Spleen (tissue), 11 donors: ENCODE results near the gene PRKG1. TPM values are rescaled to one million over a fixed set of nuclear protein-coding genes. Genes with fewer than 3 reads are reported as not detected.
A peak's percentile ranks its signal among the peaks of the same experiment; 100 is the strongest.

Experiments
- DNase-seq: peaks from one replicate; pipeline ENCODE4 v3.0.0-alpha.2; 2020
- H3K27ac ChIP-seq, 8 donors: fragments of 200-600 bp; sonication (generic) in 7 of 8; 1 replicate in 4 of 8; 2 replicates in 4 of 8; pipeline versions ENCODE4 v1.5.0 to v1.8.0; 2016 to 2021; ENCODE audit warnings: inconsistent platforms in 4 of 8, mild to moderate bottlenecking in 4 of 8, moderate library complexity in 1 of 8
- H3K27me3 ChIP-seq, 7 donors: fragments of 200-600 bp; sonication (generic) in 6 of 7; replicated peaks in 1 of 7; 1 replicate in 4 of 7; 2 replicates in 3 of 7; pipeline versions ENCODE4 v1.5.0 to v1.8.0; 2016 to 2021; ENCODE audit warnings: inconsistent platforms in 3 of 7, mild to moderate bottlenecking in 1 of 7
- H3K36me3 ChIP-seq, 6 donors: fragments of 200-600 bp; sonication (generic) in 5 of 6; 1 replicate in 4 of 6; 2 replicates in 2 of 6; pipeline versions ENCODE4 v1.5.0 to v1.8.0; 2016 to 2021; ENCODE audit warnings: inconsistent platforms in 2 of 6
- H3K4me1 ChIP-seq, 6 donors: fragments of 200-600 bp; sonication (generic) in 5 of 6; 1 replicate in 3 of 6; 2 replicates in 3 of 6; pipeline versions ENCODE4 v1.5.0 to v1.8.0; 2016 to 2021; ENCODE audit warnings: inconsistent platforms in 3 of 6
- H3K4me3 ChIP-seq, 8 donors: fragments of 200-600 bp; sonication (generic) in 7 of 8; 1 replicate in 4 of 8; 2 replicates in 4 of 8; pipeline versions ENCODE4 v1.5.0 to v1.8.0; 2016 to 2021; ENCODE audit warnings: inconsistent platforms in 4 of 8, mild to moderate bottlenecking in 4 of 8, moderate library complexity in 2 of 8
- H3K9me3 ChIP-seq, 8 donors: fragments of 200-600 bp; sonication (generic) in 7 of 8; 1 replicate in 4 of 8; 2 replicates in 4 of 8; pipeline versions ENCODE4 v1.5.0 to v1.8.0; 2016 to 2021; ENCODE audit warnings: inconsistent platforms in 4 of 8
- POLR2A ChIP-seq, 3 donors: fragments of 450-650 bp; IDR thresholded peaks; one replicate each; pipeline ENCODE4 v1.5.1; 2017; ENCODE audit warnings: antibody characterized with exemption in 3 of 3, mild to moderate bottlenecking in 1 of 3
- POLR2AphosphoS5 ChIP-seq, 3 donors: sonication (generic); formaldehyde crosslinking; IDR thresholded peaks; one replicate each; pipeline ENCODE4 v1.5.1; 2017; ENCODE audit warnings: antibody characterized with exemption in 3 of 3
- WGBS, 5 donors: extraction: QIAGEN DNeasy Blood & Tissue Kit in 3 of 5; methylation state at CpG; one replicate each; pipeline versions ENCODE4 v1.1.5 to v1.1.7; 2013 to 2018; 5-methylcytosine and 5-hydroxymethylcytosine counted together
- intact Hi-C: fragments of 100-400 bp; cut with DNase I; formaldehyde crosslinking; loops from one replicate; pipeline ENCODE4 v1.15.0; 2023; ENCODE audit warnings: low total_unique reads
- polyA plus RNA-seq, 3 donors: library from polyadenylated mRNA; stranded (reverse); fragments of 200-250 nt; gene quantifications; one replicate each; pipeline ENCODE4 v1.2.1, GENCODE V29; 2013
- total RNA-seq, 7 donors: library from RNA; depleted of rRNA in 3 of 7; stranded (reverse); fragments of >200 nt in 3 of 7; fragmentation: NEBNext Ultra II Directional in 4 of 7; extraction: Animal tissue kit (Norgen Biotek cat#: 25700) in 4 of 7; gene quantifications; one replicate each; pipeline versions ENCODE4 v1.1.0 to v1.2.1, GENCODE V29; 2016 to 2021
- TF ChIP-seq, protein P1 (sequence below), 11 experiments: fragments of 200-600 bp in 7 of 11; fragments of 450-650 bp in 4 of 11; sonication (generic) in 4 of 11; IDR thresholded peaks in 8 of 11; conservative IDR thresholded peaks in 3 of 11; 1 replicate in 7 of 11; 2 replicates in 4 of 11; pipeline versions ENCODE4 v1.4.0 to v1.8.0; 2016 to 2021; ENCODE audit warnings: antibody characterized with exemption in 11 of 11, inconsistent platforms in 4 of 11, mild to moderate bottlenecking in 1 of 11
- donor health status: healthy with polysubstance abuse.
- donor health status: DM: no; HTN: no; CAD: no; lungs with moderate emphysema.
- donor health status: DM: no; HTN: no; CAD: no.
- donor health status: Bipolar disorder and iron deficiency.
- donor health status: healthy.
- donor health status: DM: no; HTN: no; CAD: no.
- donor health status: DM: yes; HTN: yes; CAD: no.

Gene PRKG1
- total and polyA plus RNA-seq, 10 donors, result 0.65 to 10.5 (median 7.2) TPM

DNA sequence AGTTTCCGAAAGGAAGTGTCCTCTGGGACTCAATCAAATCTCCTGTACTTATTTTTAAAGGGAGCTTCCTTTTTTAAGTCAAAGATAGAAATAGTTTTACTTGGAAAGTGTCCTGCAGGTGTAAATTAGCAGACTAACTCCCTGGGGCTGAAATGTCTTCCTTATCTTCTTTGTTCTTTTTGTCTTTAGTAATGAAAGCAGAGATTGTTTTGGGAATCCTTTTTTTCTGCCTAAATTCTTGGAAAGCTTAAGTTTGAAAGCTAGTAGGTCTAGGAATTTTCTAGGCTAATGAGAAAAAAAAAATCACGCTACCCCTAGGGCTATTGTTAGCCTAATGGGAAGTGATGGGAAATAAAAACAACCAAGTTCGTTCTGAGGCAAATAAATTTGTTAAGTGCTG, 764.2 kb downstream of the PRKG1 start:
- intact Hi-C loops, result no loop called here
- TF ChIP-seq POLR2AphosphoS5 (IDR thresholded peaks at IDR 0.05) (no peak), POLR2A (IDR thresholded peaks at IDR 0.05) (no peak)
- TF ChIP-seq, protein P1, sequence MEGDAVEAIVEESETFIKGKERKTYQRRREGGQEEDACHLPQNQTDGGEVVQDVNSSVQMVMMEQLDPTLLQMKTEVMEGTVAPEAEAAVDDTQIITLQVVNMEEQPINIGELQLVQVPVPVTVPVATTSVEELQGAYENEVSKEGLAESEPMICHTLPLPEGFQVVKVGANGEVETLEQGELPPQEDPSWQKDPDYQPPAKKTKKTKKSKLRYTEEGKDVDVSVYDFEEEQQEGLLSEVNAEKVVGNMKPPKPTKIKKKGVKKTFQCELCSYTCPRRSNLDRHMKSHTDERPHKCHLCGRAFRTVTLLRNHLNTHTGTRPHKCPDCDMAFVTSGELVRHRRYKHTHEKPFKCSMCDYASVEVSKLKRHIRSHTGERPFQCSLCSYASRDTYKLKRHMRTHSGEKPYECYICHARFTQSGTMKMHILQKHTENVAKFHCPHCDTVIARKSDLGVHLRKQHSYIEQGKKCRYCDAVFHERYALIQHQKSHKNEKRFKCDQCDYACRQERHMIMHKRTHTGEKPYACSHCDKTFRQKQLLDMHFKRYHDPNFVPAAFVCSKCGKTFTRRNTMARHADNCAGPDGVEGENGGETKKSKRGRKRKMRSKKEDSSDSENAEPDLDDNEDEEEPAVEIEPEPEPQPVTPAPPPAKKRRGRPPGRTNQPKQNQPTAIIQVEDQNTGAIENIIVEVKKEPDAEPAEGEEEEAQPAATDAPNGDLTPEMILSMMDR (IDR thresholded peaks at IDR 0.05 in 8 of 11, conservative IDR thresholded peaks at IDR 0.05 in 3 of 11), result no peak
- no peak for DNase-seq

DNA sequence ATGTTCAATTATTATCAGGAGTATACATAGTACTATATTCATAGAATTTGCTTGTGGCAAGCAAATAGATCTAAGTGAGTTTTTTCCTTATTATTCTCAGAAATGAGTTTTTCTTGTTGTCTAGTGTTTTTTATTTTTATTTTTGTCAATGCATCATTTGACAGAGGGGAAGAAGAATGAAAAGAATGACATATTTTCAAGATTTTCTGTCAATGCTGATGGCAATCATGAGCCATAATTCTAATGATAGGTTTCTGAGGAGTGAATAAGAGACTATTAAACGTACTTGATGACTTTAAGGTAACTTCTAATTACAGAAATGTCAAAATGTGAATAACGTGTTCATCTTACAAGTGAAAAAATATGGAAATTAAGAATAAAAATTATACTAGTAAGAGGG, 769.7 kb downstream of the PRKG1 start:
- Histone ChIP-seq H3K27ac (no peak overlapping the region), H3K4me3 (no peak overlapping the region), H3K4me1 (peaks cover 0 to 3% (median 0%) of the 10 kb centered on the region in 6 donors), H3K9me3 (no peaks in the 10 kb centered on the region), H3K36me3 (no peaks in the 10 kb centered on the region), H3K27me3 (no peaks in the 10 kb centered on the region)
- TF ChIP-seq, protein P1 (IDR thresholded peaks at IDR 0.05 in 8 of 11, conservative IDR thresholded peaks at IDR 0.05 in 3 of 11), result no peak
- TF ChIP-seq POLR2A (IDR thresholded peaks at IDR 0.05) (no peak), POLR2AphosphoS5 (IDR thresholded peaks at IDR 0.05) (no peak)
- DNase-seq, result no peak
- 63 to 81% (median 70%) methylated on average over 2 of the region's 2 CpGs for WGBS, 5 donors
- intact Hi-C loops, result no loop called here

More for the DNA sequence above, 764.2 kb downstream of the PRKG1 start:
- Histone ChIP-seq H3K9me3 (peaks cover 0 to 10% (median 5%) of the 10 kb centered on the region in 8 donors), H3K4me1 (peaks cover 0 to 11% (median 0%) of the 10 kb centered on the region in 6 donors), H3K4me3 (no peak overlapping the region), H3K36me3 (no peaks in the 10 kb centered on the region), H3K27ac (peak overlapping the region in 2 of 8 donors; percentile 1 to 26), H3K27me3 (no peaks in the 10 kb centered on the region)
- 43 to 70% (median 57%) methylated on average over 3 of the region's 3 CpGs for WGBS, 5 donors

DNA sequence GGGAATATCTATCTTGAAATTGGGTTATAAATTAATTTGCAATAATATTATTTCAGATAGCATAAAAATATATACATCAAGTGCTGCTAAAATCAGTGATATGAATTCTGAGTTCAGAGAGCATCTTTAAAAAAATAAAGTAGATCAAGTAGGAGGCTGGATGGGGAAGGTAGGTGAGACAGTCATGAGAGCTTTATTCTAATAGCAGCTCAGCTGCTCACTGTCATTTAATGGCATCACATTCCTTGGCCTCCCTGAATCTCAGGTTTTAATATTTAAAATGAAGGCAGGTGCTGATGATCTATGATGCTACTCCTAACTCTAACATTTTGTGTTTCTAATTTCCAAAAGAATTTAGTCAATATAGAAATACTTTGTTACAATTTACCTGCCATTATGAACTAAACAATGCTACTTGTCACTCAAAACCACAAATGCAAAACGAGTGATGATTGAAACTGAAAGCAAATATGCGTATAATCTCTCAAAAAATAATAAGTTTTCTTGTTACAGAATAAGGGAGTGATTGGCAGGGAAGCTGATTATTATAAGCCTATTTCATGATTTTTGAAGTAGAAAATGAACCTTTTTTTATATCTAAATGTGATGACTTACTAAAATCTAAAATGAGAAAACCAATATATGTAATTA, 772.7 kb downstream of the PRKG1 start:
- TF ChIP-seq POLR2AphosphoS5 (IDR thresholded peaks at IDR 0.05) (no peak), POLR2A (IDR thresholded peaks at IDR 0.05) (no peak)
- TF ChIP-seq, protein P1 (IDR thresholded peaks at IDR 0.05 in 8 of 11, conservative IDR thresholded peaks at IDR 0.05 in 3 of 11), result no peak
- WGBS, 5 donors, result 52 to 62% (median 54%) methylated on average over 2 of the region's 2 CpGs
- Histone ChIP-seq H3K27me3 (no peaks in the 10 kb centered on the region), H3K36me3 (no peaks in the 10 kb centered on the region), H3K9me3 (peaks cover 0 to 3% (median 0%) of the 10 kb centered on the region in 8 donors), H3K4me1 (no peaks in the 10 kb centered on the region), H3K27ac (no peak overlapping the region), H3K4me3 (no peak overlapping the region)
- no peak for DNase-seq
- intact Hi-C loops, result no loop called here

DNA sequence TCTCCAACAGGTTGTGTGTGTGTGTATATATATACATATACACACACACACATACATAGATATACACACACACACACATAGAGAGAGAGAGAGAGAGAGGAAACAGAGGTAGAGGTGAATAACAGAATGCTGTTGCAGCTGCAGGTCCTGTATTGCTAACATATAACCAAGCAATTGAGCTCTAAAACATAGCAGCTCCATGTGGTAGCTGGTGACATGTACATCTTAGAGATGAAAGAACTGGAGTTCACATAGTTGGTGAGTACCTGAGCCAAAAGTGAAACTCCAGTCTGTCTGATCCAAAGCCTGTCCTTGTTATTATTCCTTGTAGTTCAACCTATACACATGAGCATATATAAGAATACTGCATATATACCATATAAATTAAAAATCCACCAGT, 778.0 kb downstream of the PRKG1 start:
- Histone ChIP-seq H3K4me3 (no peak overlapping the region), H3K9me3 (peaks cover 0 to 7% (median 0%) of the 10 kb centered on the region in 8 donors), H3K27ac (no peak overlapping the region), H3K36me3 (no peaks in the 10 kb centered on the region), H3K4me1 (no peaks in the 10 kb centered on the region), H3K27me3 (no peaks in the 10 kb centered on the region)
- intact Hi-C loops, result no loop called here
- DNase-seq, result no peak
- TF ChIP-seq, protein P1 (IDR thresholded peaks at IDR 0.05 in 8 of 11, conservative IDR thresholded peaks at IDR 0.05 in 3 of 11), result no peak
- no peak for TF ChIP-seq POLR2AphosphoS5 (IDR thresholded peaks at IDR 0.05)
- no peak for TF ChIP-seq POLR2A (IDR thresholded peaks at IDR 0.05)
